Endothelial cell of umbilical vein (primary cell): Measurements from ENCODE around the gene WDR7. TPM values are rescaled to one million over a fixed set of nuclear protein-coding genes. Genes with fewer than 3 reads are reported as not detected.

Source experiments
- BruUV-seq: library from RNA; stranded (reverse); fragments of 400-500 nt; replicated peaks from 2 replicates; lab custom pipeline; 2021; lab: Mats Ljungman, UMichigan
- CTCF ChIA-PET: fragments of 300-600, 350-600 bp; sonication (Branson Sonifier 250); formaldehyde crosslinking; loops from one replicate; lab custom pipeline; 2021; ENCODE audit warnings: antibody characterized with exemption, inconsistent platforms; lab: Charles Lee
- POLR2A ChIA-PET: fragments of 300-600, 350-600 bp; sonication (Branson Sonifier 250); formaldehyde crosslinking; loops from one replicate; lab custom pipeline; 2021; ENCODE audit warnings: antibody characterized with exemption, inconsistent platforms; lab: Charles Lee
- DNase-seq: peaks from one replicate; pipeline ENCODE4 v3.0.0-alpha.2; 2011; ENCODE audit warnings: low read depth, low spot score
- FAIRE-seq: peaks from 2 replicates; lab custom pipeline; 2011; peaks lifted over from hg19 to GRCh38; lab: Jason Lieb, UNC
- H2AFZ ChIP-seq: 2 replicates; pipeline ENCODE4 v1.6.0; 2012; ENCODE audit warnings: low read depth, low read length, control low read depth, inconsistent platforms
- H3K27ac ChIP-seq: 2 replicates; pipeline ENCODE4 v1.5.1; 2011; ENCODE audit warnings: low read depth, mild to moderate bottlenecking, control low read depth, low read length, moderate library complexity; ENCODE audit not compliant: insufficient read depth
- H3K27me3 ChIP-seq, 2 experiments: 2 replicates each; pipeline versions ENCODE4 v1.6.0 to v1.6.1; 2011; ENCODE audit warnings: low read length in 2 of 2, mixed read lengths in 1 of 2; ENCODE audit not compliant: control insufficient read depth in 2 of 2, insufficient read depth in 2 of 2
- H3K36me3 ChIP-seq, 2 experiments: 2 replicates in 1 of 2; 3 replicates in 1 of 2; pipeline ENCODE4 v1.5.1; 2011; ENCODE audit warnings: low read length in 2 of 2, mild to moderate bottlenecking in 1 of 2, moderate library complexity in 1 of 2; ENCODE audit not compliant: control insufficient read depth in 2 of 2, insufficient read depth in 2 of 2; ENCODE audit errors: extremely low read depth in 1 of 2
- H3K4me1 ChIP-seq: 3 replicates; pipeline ENCODE4 v1.5.1; 2011; ENCODE audit warnings: mild to moderate bottlenecking, low read length; ENCODE audit not compliant: control insufficient read depth, insufficient read depth; ENCODE audit errors: extremely low read depth
- H3K4me2 ChIP-seq: 2 replicates; pipeline ENCODE4 v1.6.1; 2011; ENCODE audit warnings: low read length, control low read depth, mixed read lengths; ENCODE audit not compliant: insufficient read depth
- H3K4me3 ChIP-seq, 3 experiments: fragments of 200-600 bp in 1 of 3; sonication (generic), shearing (Covaris generic) in 1 of 3; replicated peaks in 1 of 3; 2 replicates each; pipeline ENCODE4 v1.5.1; 2011 to 2016; ENCODE audit warnings: control low read depth in 3 of 3, low read length in 3 of 3, mild to moderate bottlenecking in 2 of 3, inconsistent platforms in 1 of 3, low read depth in 1 of 3, moderate library complexity in 1 of 3; ENCODE audit not compliant: insufficient read depth in 1 of 3
- H3K79me2 ChIP-seq: 2 replicates; pipeline ENCODE4 v1.6.0; 2012; ENCODE audit warnings: low read length, inconsistent platforms; ENCODE audit not compliant: control insufficient read depth, insufficient read depth
- H3K9ac ChIP-seq: replicated peaks from 2 replicates; pipeline ENCODE3; 2011; ENCODE audit warnings: low read length, control low read depth; ENCODE audit not compliant: insufficient read depth; ENCODE audit errors: extremely low read depth
- H3K9me1 ChIP-seq: replicated peaks from 3 replicates; pipeline ENCODE4 v1.6.0; 2011; ENCODE audit warnings: mild to moderate bottlenecking, low read length; ENCODE audit not compliant: control insufficient read depth, insufficient read depth; ENCODE audit errors: extremely low read depth
- H3K9me3 ChIP-seq: replicated peaks from 2 replicates; pipeline ENCODE4 v1.5.1; 2012; ENCODE audit warnings: low read length, inconsistent platforms; ENCODE audit not compliant: control insufficient read depth, insufficient read depth
- H4K20me1 ChIP-seq: replicated peaks from 2 replicates; pipeline ENCODE3; 2011; ENCODE audit warnings: mild to moderate bottlenecking, low read length; ENCODE audit not compliant: control insufficient read depth, insufficient read depth; ENCODE audit errors: extremely low read depth
- EZH2 ChIP-seq: IDR thresholded peaks from 2 replicates; pipeline ENCODE4 v1.6.1; 2012; ENCODE audit warnings: borderline replicate concordance, low read depth, mild to moderate bottlenecking, moderate library complexity, low read length, inconsistent platforms; ENCODE audit not compliant: severe bottlenecking
- FOS ChIP-seq: IDR thresholded peaks from 2 replicates; pipeline ENCODE4 v1.6.1; 2011; ENCODE audit warnings: mild to moderate bottlenecking, low read length, moderate library complexity, borderline replicate concordance; ENCODE audit not compliant: insufficient read depth
- GATA2 ChIP-seq: IDR thresholded peaks from 2 replicates; pipeline ENCODE4 v1.7.0; 2011; ENCODE audit warnings: low read depth, mild to moderate bottlenecking, moderate library complexity, mixed read lengths, low read length; ENCODE audit not compliant: insufficient read length, insufficient read depth
- JUN ChIP-seq: IDR thresholded peaks from 2 replicates; pipeline ENCODE4 v1.6.1; 2011; ENCODE audit warnings: borderline replicate concordance, low read depth; ENCODE audit not compliant: insufficient read length, insufficient read depth
- MYC ChIP-seq: IDR thresholded peaks from one replicate; pipeline ENCODE4 v1.6.1; 2011; ENCODE audit warnings: mild to moderate bottlenecking, low read depth, low read length
- POLR2A ChIP-seq: IDR thresholded peaks from 2 replicates; pipeline ENCODE4 v1.6.1; 2012; ENCODE audit warnings: low read depth, mild to moderate bottlenecking, control low read depth, low read length
- POLR2AphosphoS5 ChIP-seq: IDR thresholded peaks from 2 replicates; pipeline ENCODE4 v1.6.1; 2012; ENCODE audit warnings: low read depth, mild to moderate bottlenecking, control low read depth, low read length, moderate library complexity; ENCODE audit not compliant: insufficient read depth
- dilution Hi-C: fragments of 300-500 bp; cut with MboI; formaldehyde crosslinking; loops from one replicate; pipeline ENCODE4 v1.15.0; 2019; ENCODE audit warnings: low sequenced_read_pairs; ENCODE audit not compliant: extremely low pct_ligation_motif_present
- intact Hi-C: fragments of 100-400 bp; cut with micrococcal nuclease; formaldehyde crosslinking; loops from one replicate; pipeline ENCODE4 v1.10.0; 2022
- polyA plus RNA-seq, 4 experiments: library from polyadenylated mRNA; depleted of rRNA in 3 of 4; stranded (reverse) in 3 of 4; unstranded in 1 of 4; fragments of >200 nt; gene quantifications; 2 replicates each; pipeline versions ENCODE4 v1.2.1 to v1.2.3, GENCODE V29; 2011 to 2012; ENCODE audit warnings: missing spikeins in 1 of 4
- total RNA-seq: library from RNA; stranded (reverse); gene quantifications from 2 replicates; pipeline ENCODE4 v1.2.3, GENCODE V29; 2021
- TF ChIP-seq, protein P1 (sequence below): IDR thresholded peaks from 2 replicates; pipeline ENCODE4 v1.6.1; 2011; ENCODE audit not compliant: insufficient read depth, insufficient read length

WDR7 gene
- total and polyA plus RNA-seq, 2 donors (not counting 3 experiments of a cell fraction or from before 2014, with no cell fraction given), result 5.9 to 19.0 TPM

DNA sequence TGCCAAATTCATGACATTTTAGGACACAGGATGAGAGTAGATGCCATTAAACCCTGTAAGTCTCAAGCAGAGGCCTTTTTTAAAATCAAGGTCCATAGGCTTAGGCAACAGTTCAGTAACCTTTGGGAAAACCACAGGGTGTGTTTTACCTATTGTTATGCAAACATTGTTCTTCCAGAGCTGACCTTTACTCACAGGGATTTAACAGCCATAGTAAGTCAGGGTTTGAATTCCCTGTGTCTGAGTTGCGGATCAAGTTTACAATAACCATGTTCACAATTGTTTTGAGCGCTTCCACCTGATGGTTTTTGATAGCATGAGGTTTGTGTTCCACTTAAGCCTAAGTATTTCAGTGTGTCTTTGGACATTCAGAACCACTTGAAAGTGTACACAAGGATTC, 335.7 kb downstream of the WDR7 start:
- BruUV-seq, result no TSS peak
- intact Hi-C loops, result no loop called here
- dilution Hi-C loops, result no loop called here
- no peak for FAIRE-seq
- H3K9me1 ChIP-seq, result no peaks in the 10 kb centered on the region
- H4K20me1 ChIP-seq, result no peaks in the 10 kb centered on the region
- no peaks in the 10 kb centered on the region for H3K9me3 ChIP-seq
- H3K36me3 ChIP-seq, result no peaks in the 10 kb centered on the region
- H3K4me2 ChIP-seq, result no peak overlapping the region
- no peaks in the 10 kb centered on the region for H3K79me2 ChIP-seq
- CTCF ChIA-PET, result no interaction called here
- no peak for DNase-seq
- H3K27me3 ChIP-seq, result no peaks in the 10 kb centered on the region
- no peak overlapping the region for H3K4me3 ChIP-seq
- POLR2A ChIA-PET, result no interaction called here
- no peak overlapping the region for H2AFZ ChIP-seq
- H3K27ac ChIP-seq, result no peak overlapping the region
- no peaks in the 10 kb centered on the region for H3K4me1 ChIP-seq
- no peak for TF ChIP-seq GATA2
- TF ChIP-seq MYC, result no peak
- TF ChIP-seq JUN, result no peak
- TF ChIP-seq, protein P1, sequence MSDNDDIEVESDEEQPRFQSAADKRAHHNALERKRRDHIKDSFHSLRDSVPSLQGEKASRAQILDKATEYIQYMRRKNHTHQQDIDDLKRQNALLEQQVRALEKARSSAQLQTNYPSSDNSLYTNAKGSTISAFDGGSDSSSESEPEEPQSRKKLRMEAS, result no peak
- no peak for TF ChIP-seq EZH2
- H3K9ac ChIP-seq, result no peak overlapping the region

DNA sequence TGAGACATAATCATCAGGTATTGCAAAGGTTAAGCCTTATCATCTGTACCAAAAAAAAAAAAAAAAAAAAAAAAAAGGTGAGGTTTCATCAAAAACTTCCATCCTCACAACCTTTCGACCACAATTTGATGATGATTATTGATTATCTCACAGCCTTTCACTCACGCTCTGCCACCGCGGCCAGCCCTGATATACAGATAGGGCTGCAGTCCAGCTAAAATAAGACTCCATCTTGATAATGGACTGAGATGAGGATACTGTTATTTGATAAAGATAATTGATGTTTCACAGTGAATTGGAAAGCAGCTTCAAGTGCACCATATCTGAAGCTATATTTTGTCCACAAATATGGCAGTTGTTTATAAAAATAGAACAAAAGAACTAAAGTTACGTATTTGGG, 336.1 kb downstream of the WDR7 start:
- H3K9me1 ChIP-seq, result no peaks in the 10 kb centered on the region
- no peak overlapping the region for H3K4me3 ChIP-seq
- intact Hi-C loops, result no loop called here
- H3K27ac ChIP-seq, result no peak overlapping the region
- dilution Hi-C loops, result no loop called here
- no TSS peak for BruUV-seq
- no peaks in the 10 kb centered on the region for H3K36me3 ChIP-seq
- no peaks in the 10 kb centered on the region for H3K4me1 ChIP-seq
- H3K9me3 ChIP-seq, result no peaks in the 10 kb centered on the region
- no peak overlapping the region for H3K9ac ChIP-seq
- FAIRE-seq (no peak), DNase-seq (no peak)
- CTCF ChIA-PET, result no interaction called here
- no peaks in the 10 kb centered on the region for H4K20me1 ChIP-seq
- H3K27me3 ChIP-seq, result no peaks in the 10 kb centered on the region
- no peak overlapping the region for H3K4me2 ChIP-seq
- no peaks in the 10 kb centered on the region for H3K79me2 ChIP-seq
- no peak for TF ChIP-seq POLR2A
- TF ChIP-seq POLR2AphosphoS5, result no peak
- no peak for TF ChIP-seq EZH2
- no peak for TF ChIP-seq FOS
- H2AFZ ChIP-seq, result no peak overlapping the region
- POLR2A ChIA-PET, result no interaction called here
